H1 (cell line): ENCODE results near the gene TMEM115. TPM values are rescaled to one million over a fixed set of nuclear protein-coding genes. Genes with fewer than 3 reads are reported as not detected.

Experiments
- CBX5 ChIP-seq: fragments of 300-800, 300-1000 bp; sonication (generic); IDR thresholded peaks from 2 replicates; pipeline ENCODE4 v1.7.1; 2016; ENCODE audit warnings: antibody characterized with exemption, low read length, low read depth
- polyA plus RNA-seq, 7 experiments: library from polyadenylated mRNA; depleted of rRNA in 3 of 7; stranded (reverse) in 5 of 7; unstranded in 2 of 7; fragments of >200 nt in 5 of 7; fragments of 200-250 nt in 2 of 7; gene quantifications; 1 replicate in 5 of 7; 2 replicates in 1 of 7; 4 replicates in 1 of 7; pipeline versions ENCODE4 v1.2.1 to v1.2.3, GENCODE V29; 2011 to 2013; ENCODE audit warnings: missing spikeins in 2 of 7, mixed read lengths in 2 of 7
- total RNA-seq: library from RNA; stranded (reverse); fragmentation: NEBNext Ultra II Directional; extraction: Animal tissue kit (Norgen Biotek cat#: 25700); gene quantifications from 2 replicates; pipeline ENCODE4 v1.2.1, GENCODE V29; 2021

The TMEM115 gene
- total and polyA plus RNA-seq, 2 of the 8 experiments (the other 6 are each of a cell fraction or from before 2014, with no cell fraction given): 25.4 to 32.4 TPM

GRCh38 chr3:50380405-50381085 is 21.2 kb upstream of the TMEM115 start (continued):
- TF ChIP-seq CBX5: no peak
